Measurements from ENCODE around the gene RPN2.

The RPN2 gene

DNA sequence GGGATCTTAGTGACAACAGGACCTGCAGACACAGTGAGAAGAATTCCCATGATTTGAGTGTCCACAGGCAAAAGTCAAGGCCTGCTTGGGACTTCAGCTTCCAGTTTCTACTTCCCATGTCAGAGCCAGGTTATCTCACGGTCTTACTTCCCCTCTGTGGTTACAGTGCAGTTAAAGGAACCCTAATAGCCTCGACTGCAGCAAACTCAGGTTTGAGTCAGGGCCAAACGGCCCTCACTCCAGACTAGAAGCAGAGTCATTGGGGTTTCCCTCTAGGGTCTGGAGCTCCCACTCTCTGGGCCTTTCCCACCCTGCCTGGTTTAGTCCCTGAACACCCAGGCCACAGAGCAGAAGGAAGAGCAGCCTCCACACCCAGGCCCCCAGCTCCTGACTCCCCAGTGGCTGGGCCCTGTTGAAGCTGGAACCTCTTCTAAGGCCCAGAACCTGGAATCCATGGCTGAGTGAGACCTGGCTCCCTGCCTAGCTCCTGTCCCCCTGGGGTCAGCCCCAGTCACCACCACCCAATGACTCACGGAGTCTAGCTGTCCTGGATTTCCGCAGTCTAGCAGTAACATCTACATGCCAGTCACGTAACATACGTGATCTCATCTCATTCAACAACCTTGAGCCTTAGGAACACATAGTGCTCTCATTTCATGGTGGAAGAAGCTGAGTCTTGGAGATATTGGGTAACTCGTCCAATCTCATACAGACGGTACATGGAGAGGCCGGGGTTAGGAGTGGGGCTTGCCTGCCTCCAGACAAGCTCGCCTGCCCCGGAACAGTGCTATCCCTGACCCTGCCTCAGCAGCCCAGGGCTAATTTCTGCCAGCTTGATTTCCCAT, 91.7 kb downstream of the RPN2 start:
- no peak for DNase-seq

GRCh38 chr20:37271421-37271768, 92.3 kb downstream of the RPN2 start:
- DNase-seq = no peak

- no peak for DNase-seq
Observed at GRCh38 chr20:37273988-37274387, 94.9 kb downstream of the RPN2 start.

- no peak for DNase-seq
Observed at GRCh38 chr20:37274851-37275524, 95.9 kb downstream of the RPN2 start.

DNA sequence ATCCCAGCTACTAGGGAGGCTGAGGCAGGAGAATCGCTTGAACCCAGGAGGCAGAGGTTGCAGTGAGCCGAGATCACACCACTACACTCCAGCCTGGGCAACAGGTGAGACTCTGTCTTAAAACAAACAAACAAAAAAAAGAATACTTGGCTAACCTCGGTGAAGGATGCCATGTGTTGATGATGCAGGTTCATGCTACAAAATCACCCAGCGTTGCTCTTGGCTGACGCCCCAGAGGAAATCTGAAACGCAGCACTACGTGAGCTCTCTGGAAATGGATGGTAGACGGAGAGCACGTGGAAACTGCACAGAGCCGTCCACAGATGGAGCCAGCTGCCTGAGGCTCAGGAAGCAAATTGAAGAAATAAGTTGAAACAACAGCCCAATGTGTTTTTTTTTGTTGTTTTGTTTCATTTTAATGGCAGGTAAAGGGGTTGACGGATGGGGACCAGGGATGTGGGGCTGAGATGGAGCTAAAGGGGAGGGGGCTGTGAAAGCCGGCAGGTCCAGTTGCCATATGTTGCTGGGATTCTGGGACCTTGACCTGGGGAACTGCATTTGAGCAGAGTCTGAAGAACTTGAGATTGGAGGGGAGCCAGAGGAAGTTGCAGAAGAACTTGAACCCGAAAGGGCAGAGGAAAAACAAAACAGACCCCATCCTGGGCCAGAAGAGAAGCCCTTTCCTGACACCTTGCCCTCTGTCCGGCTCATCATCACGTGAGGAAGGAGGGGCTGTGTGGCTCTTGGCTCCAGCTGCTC, 97.5 kb downstream of the RPN2 start:
- DNase-seq = no peak

GRCh38 chr20:37277253-37277593, 98.1 kb downstream of the RPN2 start:
- DNase-seq = no peak

DNA sequence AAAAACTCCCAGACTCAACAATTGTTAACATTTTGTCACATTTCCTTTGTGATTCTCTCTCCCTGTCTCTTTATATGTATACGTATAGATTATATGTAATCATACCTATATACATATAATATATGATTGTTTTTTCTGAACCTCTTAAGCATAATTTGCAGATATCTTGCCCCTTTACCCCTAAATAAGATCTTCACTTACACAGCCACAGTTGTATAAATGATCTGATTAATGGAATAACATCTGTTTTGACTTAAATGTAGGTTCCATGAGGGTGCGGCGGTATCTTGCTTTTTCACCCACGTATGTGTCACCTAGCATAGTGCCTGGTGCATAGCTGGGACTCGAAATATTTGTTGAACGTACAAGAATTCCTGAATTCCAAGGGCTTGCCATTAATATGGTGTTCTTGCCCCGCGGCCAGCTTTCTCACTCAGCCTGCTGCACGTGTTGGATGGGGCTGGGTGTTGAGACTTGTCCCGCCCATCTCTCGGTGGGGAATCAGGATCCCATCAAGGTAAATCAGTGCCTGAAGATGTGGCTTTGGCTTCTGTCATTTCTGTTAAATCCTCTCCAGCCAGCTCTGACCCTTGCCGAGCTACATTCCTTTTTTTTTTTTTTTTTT, 99.9 kb downstream of the RPN2 start:
- DNase-seq = peak; percentile 44

GRCh38 chr20:37279820-37280219, 100.7 kb downstream of the RPN2 start:
- peak; percentile 33 for DNase-seq

DNA sequence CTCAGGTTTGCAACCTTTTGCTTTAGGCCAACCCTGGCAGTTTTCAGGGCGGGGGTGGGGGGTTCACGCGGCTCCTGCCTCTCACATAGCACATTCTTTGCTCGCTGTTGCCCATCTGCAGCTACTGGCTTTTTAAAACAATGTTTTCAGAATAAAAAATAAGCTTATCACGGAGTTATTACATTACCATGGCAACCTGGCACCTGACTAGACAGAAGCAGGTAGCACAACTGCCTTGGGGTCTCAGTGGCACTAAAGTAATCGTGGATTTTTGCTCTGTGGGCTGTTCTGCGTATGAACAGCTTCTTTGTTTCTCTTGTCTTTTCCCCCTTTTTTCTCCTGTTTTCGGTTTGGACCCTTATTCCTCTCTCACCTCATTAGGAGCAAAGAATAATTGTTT, 101.3 kb downstream of the RPN2 start:
- no peak for DNase-seq

DNA sequence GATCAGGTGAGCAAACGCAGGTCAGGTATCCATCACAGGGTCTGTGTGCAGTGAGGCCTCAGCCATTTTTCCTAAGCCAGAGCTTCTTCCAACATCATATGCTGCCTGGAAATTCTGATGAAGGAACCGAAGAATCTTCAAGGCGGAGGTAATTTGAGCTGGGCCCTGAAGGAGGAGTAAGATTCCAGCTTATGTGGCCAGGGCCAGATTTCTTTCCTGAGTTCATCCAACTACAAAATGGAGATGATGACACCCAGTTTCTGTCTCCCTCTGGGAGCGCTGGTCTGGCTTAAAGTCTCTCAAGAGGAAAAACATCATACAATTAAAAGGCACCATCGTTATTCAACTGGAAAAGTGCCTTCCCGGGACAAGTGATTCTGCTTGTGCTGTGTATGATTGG, 103.4 kb downstream of the RPN2 start:
- peak; percentile 19 for DNase-seq

- peak; percentile 25 for DNase-seq
Observed at GRCh38 chr20:37283530-37284195, 104.5 kb downstream of the RPN2 start.

- DNase-seq = peak; percentile 31
Observed at GRCh38 chr20:37284691-37285161, 105.6 kb downstream of the RPN2 start.

DNA sequence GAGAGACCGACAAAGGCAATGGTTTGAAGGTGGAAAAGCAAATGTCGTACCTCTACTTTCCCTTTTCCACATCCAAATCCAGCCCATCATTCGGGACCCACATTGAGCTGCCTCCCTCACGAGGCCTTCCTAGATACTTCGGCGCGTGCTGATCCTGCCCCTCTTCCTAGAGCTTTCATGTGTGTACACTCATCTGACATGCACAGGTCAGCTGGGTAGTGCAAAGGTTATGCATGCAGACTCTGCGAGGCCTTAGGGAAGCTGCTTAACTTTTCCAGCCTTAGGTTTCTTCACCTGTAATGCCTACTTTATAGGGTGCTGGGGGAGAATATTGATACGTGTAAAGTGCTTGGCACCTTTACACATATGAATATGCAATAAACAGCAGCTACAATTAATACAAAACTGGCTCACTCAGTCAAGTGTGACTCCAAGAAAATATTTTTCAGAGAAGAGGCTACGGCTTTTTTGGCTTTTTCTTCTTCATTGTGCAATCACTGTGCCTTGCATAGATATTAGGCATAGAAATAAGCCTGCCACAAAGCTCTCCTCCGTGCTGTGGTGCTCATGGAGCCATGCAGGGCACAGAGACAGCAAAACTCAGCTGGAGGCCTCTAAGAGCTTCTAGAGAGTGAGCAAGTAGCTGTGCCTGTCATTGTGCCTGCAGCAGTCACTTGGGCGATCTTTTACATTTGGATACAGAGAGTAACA, 106.7 kb downstream of the RPN2 start:
- no peak for DNase-seq

- no peak for DNase-seq
Observed at GRCh38 chr20:37288091-37288490, 109.0 kb downstream of the RPN2 start.

DNA sequence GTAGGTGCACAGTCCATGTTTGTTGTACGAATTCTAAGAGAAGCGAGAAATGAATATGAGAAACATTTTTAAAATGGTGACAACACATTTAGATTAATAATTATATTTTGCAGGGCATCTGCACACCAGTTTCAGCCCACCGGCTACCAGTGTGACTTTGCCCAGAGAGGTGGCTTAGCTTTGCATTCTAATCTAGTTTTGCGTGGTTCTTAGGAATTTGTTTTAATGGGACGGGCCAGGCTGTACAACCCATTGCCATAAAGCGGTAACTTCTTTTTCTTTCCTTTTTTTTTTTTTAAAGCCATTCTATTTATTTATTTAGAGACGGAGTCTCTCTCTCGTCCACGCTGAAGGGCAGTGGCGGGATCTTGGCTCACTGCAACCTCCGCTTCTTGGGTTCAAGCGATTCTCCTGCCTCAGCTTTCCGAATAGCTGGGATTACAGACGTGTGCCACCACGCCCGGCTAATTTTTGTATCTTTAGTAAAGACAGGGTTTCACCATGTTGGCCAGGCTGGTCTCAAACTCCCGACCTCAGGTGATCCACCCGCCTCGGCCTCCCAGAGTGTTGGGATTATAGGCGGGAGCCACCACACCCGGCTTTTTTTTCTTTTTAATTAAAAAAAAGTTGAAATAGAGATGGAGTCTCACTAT, 111.2 kb downstream of the RPN2 start:
- no peak for DNase-seq

All from activated effector memory CD4-positive, alpha-beta T cell treated with anti-CD3 and anti-CD28 coated beads, Interleukin-2, amount 50 U/mL, for 16 hours (primary cell).